A673 (cell line): ENCODE results near the gene FAM114A1.

Experiments
- EZH2 ChIP-seq: fragments of 200-600 bp; sonication (generic); IDR thresholded peaks from 2 replicates; pipeline ENCODE4 v1.6.1; 2017; ENCODE audit warnings: borderline replicate concordance, low read depth, mild to moderate bottlenecking, mixed read lengths, antibody characterized with exemption, low read length; ENCODE audit not compliant: poor library complexity, severe bottlenecking
- TF ChIP-seq, protein P1 (sequence below): fragments of 300-800, 200-600 bp; sonication (generic); conservative IDR thresholded peaks from 2 replicates; pipeline ENCODE4 v1.5.1; 2017; ENCODE audit warnings: low read depth, mild to moderate bottlenecking, antibody characterized with exemption, low read length, moderate library complexity, mixed read lengths

DNA sequence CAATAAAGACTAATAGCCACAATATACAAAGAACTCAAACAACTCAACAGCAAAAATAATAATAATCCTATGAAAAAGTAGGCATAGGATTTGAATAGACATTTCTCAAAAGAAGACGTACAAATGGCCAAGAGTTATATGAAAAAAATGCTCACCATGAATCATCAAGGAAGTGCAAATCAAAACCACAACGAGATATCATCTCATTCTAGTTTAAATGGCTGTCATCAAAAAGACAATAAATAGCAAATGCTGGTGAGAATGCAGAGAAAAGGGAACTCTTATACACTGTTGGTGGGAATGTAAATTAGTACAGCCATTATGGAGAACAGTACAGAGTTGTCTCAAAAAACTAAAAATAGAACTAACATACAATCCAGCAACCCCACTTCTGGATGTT is 29.8 kb upstream of the FAM114A1 start:
- TF ChIP-seq, protein P1, sequence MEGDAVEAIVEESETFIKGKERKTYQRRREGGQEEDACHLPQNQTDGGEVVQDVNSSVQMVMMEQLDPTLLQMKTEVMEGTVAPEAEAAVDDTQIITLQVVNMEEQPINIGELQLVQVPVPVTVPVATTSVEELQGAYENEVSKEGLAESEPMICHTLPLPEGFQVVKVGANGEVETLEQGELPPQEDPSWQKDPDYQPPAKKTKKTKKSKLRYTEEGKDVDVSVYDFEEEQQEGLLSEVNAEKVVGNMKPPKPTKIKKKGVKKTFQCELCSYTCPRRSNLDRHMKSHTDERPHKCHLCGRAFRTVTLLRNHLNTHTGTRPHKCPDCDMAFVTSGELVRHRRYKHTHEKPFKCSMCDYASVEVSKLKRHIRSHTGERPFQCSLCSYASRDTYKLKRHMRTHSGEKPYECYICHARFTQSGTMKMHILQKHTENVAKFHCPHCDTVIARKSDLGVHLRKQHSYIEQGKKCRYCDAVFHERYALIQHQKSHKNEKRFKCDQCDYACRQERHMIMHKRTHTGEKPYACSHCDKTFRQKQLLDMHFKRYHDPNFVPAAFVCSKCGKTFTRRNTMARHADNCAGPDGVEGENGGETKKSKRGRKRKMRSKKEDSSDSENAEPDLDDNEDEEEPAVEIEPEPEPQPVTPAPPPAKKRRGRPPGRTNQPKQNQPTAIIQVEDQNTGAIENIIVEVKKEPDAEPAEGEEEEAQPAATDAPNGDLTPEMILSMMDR: no peak
- TF ChIP-seq EZH2: no peak
